PC-3 (cell line): ENCODE measurements around the gene AK1.

ENCODE experiments used
- CTCF ChIP-seq: fragments of 300-600 bp; sonication (generic); conservative IDR thresholded peaks from 2 replicates; pipeline ENCODE4 v1.5.1; 2017; ENCODE audit warnings: antibody characterized with exemption, low read depth, mild to moderate bottlenecking, low read length
- EZH2 ChIP-seq: fragments of 300-600 bp; sonication (generic); IDR thresholded peaks from one replicate; pipeline ENCODE4 v1.6.1; 2017; ENCODE audit warnings: antibody characterized with exemption, mild to moderate bottlenecking, low read length; ENCODE audit not compliant: unreplicated experiment
- EZH2phosphoT487 ChIP-seq: fragments of 300-600 bp; sonication (generic); IDR thresholded peaks from 2 replicates; pipeline ENCODE4 v1.6.1; 2018; ENCODE audit warnings: mild to moderate bottlenecking, antibody characterized with exemption, low read length, borderline replicate concordance

- TF ChIP-seq EZH2phosphoT487 = no peak
- no peak for TF ChIP-seq CTCF
- TF ChIP-seq EZH2 = no peak
These were observed 26.3 kb upstream of the AK1 start for GRCh38 chr9:127903557-127904475.
